Activated CD4-positive, alpha-beta memory T cell treated with anti-CD3 and anti-CD28 coated beads, Interleukin-2, amount 10 ng/mL, durations not matched to agents 7 days and 5 days (primary cell): ENCODE data around the gene SPATA31C2. TPM values are rescaled to one million over a fixed set of nuclear protein-coding genes. Genes with fewer than 3 reads are reported as not detected.
"Not testable (repeated sequence)": the region's sequence is repeated elsewhere in the genome, so short reads cannot be mapped to it uniquely, and the experiment has no call there.

ENCODE experiments used
- CTCF ChIA-PET: fragments of 350-600 bp; sonication (Branson Sonifier 250); formaldehyde crosslinking; loops from one replicate; lab custom pipeline; 2021; ENCODE audit warnings: antibody characterized with exemption, inconsistent platforms; lab: Charles Lee
- POLR2A ChIA-PET: fragments of 350-600 bp; sonication (Branson Sonifier 250); formaldehyde crosslinking; loops from one replicate; lab custom pipeline; 2021; ENCODE audit warnings: antibody characterized with exemption; lab: Charles Lee
- DNase-seq: peaks from one replicate; pipeline ENCODE4 v3.0.0-alpha.2; 2020
- H3K27ac Mint-ChIP-seq: one replicate; pipeline ENCODE4 v1.8.0; 2021; ENCODE audit warnings: mild to moderate bottlenecking, mixed read lengths
- H3K27me3 Mint-ChIP-seq: one replicate; pipeline ENCODE4 v1.8.0; 2021; ENCODE audit warnings: mixed read lengths
- H3K36me3 Mint-ChIP-seq: one replicate; pipeline ENCODE4 v1.8.0; 2021; ENCODE audit warnings: low read depth, mixed read lengths
- H3K4me1 Mint-ChIP-seq: one replicate; pipeline ENCODE4 v1.8.0; 2021; ENCODE audit warnings: mixed read lengths
- H3K4me3 Mint-ChIP-seq: one replicate; pipeline ENCODE4 v1.8.0; 2021; ENCODE audit warnings: mild to moderate bottlenecking, mixed read lengths
- H3K9me3 Mint-ChIP-seq: one replicate; pipeline ENCODE4 v1.8.0; 2021; ENCODE audit warnings: mixed read lengths
- total RNA-seq, 2 experiments: library from RNA; stranded (reverse); gene quantifications; one replicate each; pipeline ENCODE4 v1.2.3, GENCODE V29; 2021

SPATA31C2 gene
- total RNA-seq, 2 experiments from 2014 or later: not detected

DNA sequence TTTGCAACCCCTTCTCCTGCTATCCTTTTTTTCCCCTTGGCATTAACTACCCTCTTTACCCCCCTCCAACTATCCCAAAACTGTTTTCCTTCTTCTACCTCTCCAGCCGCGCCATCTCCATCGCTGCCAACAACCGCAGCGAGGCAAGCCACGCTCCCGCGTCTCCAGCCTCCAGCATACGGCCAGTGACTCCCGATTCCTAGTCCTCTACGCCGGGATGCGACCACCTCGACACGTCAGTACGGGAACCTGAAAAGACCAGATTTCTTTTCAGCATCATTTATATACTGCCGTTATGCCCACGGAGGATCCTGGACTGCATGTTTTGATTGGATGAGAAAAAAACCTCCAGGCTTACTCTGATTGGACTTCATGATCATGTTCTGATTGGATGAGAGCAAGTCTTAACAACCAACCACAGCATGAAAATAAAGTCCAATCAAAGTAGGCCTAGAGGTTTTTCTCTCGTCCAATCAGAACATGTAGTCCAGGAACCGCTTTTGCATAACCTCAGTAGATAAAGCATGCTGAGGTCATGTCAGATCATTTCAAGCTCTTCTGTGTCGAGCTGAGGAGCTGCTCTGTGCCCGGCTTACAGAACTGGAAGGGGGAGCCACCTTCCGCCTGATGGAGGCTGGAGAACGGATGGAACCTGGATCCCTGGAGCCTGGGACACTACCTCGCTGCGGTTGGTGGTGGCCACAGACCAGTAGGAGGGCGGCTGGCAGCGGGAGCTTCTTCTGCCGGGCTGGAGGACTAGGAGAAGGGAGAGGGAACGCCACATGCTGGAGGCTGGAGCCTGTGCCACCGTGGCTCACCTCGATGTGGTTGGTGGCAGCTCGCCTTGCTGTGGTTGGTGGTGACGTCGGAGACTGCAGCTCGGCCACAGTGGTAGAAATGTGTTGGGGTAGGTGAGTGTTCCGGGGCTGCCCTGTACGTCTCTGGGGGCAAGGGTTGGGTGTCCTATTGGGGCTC is 24.8 kb downstream of the SPATA31C2 start:
- H3K4me3 Mint-ChIP-seq, DNase-seq, CTCF ChIA-PET, H3K27ac Mint-ChIP-seq, H3K9me3 Mint-ChIP-seq, H3K36me3 Mint-ChIP-seq, POLR2A ChIA-PET, H3K4me1 Mint-ChIP-seq: not testable (repeated sequence)
- H3K27me3 Mint-ChIP-seq: peaks cover 11% of the 10 kb centered on the region

GRCh38 chr9:88110026-88110425 is 28.2 kb downstream of the SPATA31C2 start:
- ChIA-PET POLR2A (no interaction called here), CTCF (no interaction called here)
- Mint-ChIP-seq H3K27ac (no peak overlapping the region), H3K4me1 (peaks cover 6% of the 10 kb centered on the region), H3K9me3 (no peaks in the 10 kb centered on the region), H3K36me3 (no peaks in the 10 kb centered on the region), H3K27me3 (peaks cover 36% of the 10 kb centered on the region), H3K4me3 (no peak overlapping the region)
- DNase-seq: no peak

GRCh38 chr9:88108779-88109178 is 29.5 kb downstream of the SPATA31C2 start:
- Mint-ChIP-seq H3K27me3 (peaks cover 43% of the 10 kb centered on the region), H3K4me3 (no peak overlapping the region), H3K27ac (no peak overlapping the region), H3K9me3 (no peaks in the 10 kb centered on the region), H3K4me1 (peaks cover 6% of the 10 kb centered on the region), H3K36me3 (no peaks in the 10 kb centered on the region)
- POLR2A ChIA-PET: no interaction called here
- DNase-seq: no peak
- CTCF ChIA-PET: no interaction called here

DNA sequence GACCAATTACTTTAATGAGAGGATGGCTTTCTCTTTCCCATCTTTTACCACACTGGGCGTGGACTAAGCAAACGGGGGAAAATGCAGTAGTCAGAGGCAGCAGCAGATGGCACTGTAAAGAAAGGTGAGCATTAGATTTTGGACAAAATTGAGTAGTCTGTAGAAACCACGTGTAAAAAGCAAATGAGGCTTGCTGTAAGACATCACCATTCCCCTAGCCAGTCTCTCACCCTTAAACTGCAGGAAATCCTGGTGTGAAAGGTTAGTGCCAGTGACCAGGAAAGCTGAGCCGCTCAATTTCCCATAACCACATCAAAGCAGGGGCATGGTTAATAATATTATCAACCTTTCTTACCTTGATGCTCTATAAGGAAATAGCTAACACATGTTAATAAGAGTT is 31.8 kb downstream of the SPATA31C2 start:
- ChIA-PET CTCF (interaction anchor here (0.6 to 1.1 kb wide), 2 partner anchors 70 to 472 kb away, joined by 3 read pairs; no protein-coding TSS in a partner anchor), POLR2A (no interaction called here)
- no peak overlapping the region for H3K27ac Mint-ChIP-seq
- no peaks in the 10 kb centered on the region for H3K9me3 Mint-ChIP-seq
- H3K4me3 Mint-ChIP-seq: no peak overlapping the region
- H3K4me1 Mint-ChIP-seq: peaks cover 6% of the 10 kb centered on the region
- no peaks in the 10 kb centered on the region for H3K36me3 Mint-ChIP-seq
- H3K27me3 Mint-ChIP-seq: peaks cover 50% of the 10 kb centered on the region
- peak; percentile 24 for DNase-seq

DNA sequence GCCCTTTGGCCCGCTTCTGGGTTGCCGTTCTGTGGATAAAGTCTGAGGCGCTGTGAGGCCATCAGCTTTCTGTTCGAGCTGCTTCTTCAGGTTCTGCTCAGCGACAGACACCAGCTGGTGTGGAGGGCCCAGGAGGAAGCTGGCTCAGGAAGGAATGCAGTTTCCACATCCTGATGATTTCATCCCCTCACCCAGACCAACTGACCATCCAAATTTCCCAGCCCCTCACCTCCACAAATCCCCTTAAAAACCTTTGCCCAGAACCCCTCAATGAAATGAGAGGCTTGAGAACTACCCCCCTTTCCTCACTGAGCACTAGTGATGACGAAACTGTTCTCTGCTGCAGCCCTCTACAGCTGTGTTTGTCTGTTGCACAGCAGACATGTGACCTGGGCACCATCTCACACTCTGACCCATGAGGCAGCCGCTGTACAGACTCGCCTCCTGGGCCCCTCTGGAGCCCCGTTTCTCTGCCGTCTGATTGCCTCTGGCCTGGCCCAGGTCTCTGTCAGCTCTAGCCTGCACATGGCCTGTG is 45.4 kb downstream of the SPATA31C2 start:
- no peak for DNase-seq
- Mint-ChIP-seq H3K36me3 (no peaks in the 10 kb centered on the region), H3K4me1 (no peaks in the 10 kb centered on the region), H3K27ac (no peak overlapping the region), H3K4me3 (no peak overlapping the region), H3K9me3 (no peaks in the 10 kb centered on the region), H3K27me3 (peaks cover 1% of the 10 kb centered on the region)
- CTCF ChIA-PET: no interaction called here
- POLR2A ChIA-PET: no interaction called here

GRCh38 chr9:88090151-88090581 is 48.1 kb downstream of the SPATA31C2 start:
- ChIA-PET POLR2A (no interaction called here), CTCF (no interaction called here)
- H3K36me3 Mint-ChIP-seq: no peaks in the 10 kb centered on the region
- no peaks in the 10 kb centered on the region for H3K9me3 Mint-ChIP-seq
- H3K27ac Mint-ChIP-seq: no peak overlapping the region
- no peak for DNase-seq
- H3K27me3 Mint-ChIP-seq: peaks cover 3% of the 10 kb centered on the region
- H3K4me3 Mint-ChIP-seq: no peak overlapping the region
- no peaks in the 10 kb centered on the region for H3K4me1 Mint-ChIP-seq

- Mint-ChIP-seq H3K36me3 (no peaks in the 10 kb centered on the region), H3K9me3 (no peaks in the 10 kb centered on the region), H3K27me3 (peaks cover 3% of the 10 kb centered on the region), H3K4me1 (no peaks in the 10 kb centered on the region), H3K27ac (no peak overlapping the region), H3K4me3 (no peak overlapping the region)
- DNase-seq: no peak
- ChIA-PET POLR2A (no interaction called here), CTCF (no interaction called here)
Measured at GRCh38 chr9:88087906-88088305, 50.4 kb downstream of the SPATA31C2 start.

DNA sequence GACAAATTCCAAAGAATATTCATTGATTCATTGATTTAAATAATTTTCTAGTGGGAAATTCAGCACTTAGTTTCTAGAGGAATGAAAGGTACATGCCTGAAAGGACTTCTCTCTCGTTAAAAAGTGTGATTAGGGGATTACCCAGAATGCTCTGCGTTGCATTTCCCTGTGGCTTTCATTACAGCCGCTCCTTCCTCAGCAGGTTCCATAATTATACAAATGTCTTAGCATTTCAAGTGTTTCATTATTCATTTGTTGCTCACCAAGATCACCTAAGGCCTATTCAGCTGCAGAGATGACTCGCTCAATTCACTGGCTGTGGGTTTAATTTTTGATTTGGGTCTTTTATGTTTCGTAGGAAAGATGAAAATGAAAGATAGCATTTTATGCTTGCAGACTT is 52.8 kb downstream of the SPATA31C2 start:
- POLR2A ChIA-PET: no interaction called here
- Mint-ChIP-seq H3K36me3 (no peaks in the 10 kb centered on the region), H3K9me3 (no peaks in the 10 kb centered on the region), H3K27ac (no peak overlapping the region), H3K4me3 (no peak overlapping the region), H3K4me1 (no peaks in the 10 kb centered on the region), H3K27me3 (peaks cover 3% of the 10 kb centered on the region)
- no peak for DNase-seq
- CTCF ChIA-PET: interaction anchor here (1.0 kb wide), 1 partner anchor 9 kb away, joined by 3 read pairs; no protein-coding TSS in a partner anchor

GRCh38 chr9:88084357-88085183 is 53.7 kb downstream of the SPATA31C2 start:
- ChIA-PET CTCF (no interaction called here), POLR2A (no interaction called here)
- H3K27ac Mint-ChIP-seq: no peak overlapping the region
- H3K4me3 Mint-ChIP-seq: no peak overlapping the region
- no peaks in the 10 kb centered on the region for H3K9me3 Mint-ChIP-seq
- H3K27me3 Mint-ChIP-seq: peaks cover 5% of the 10 kb centered on the region
- no peaks in the 10 kb centered on the region for H3K36me3 Mint-ChIP-seq
- no peak for DNase-seq
- H3K4me1 Mint-ChIP-seq: no peaks in the 10 kb centered on the region

Other genes starting within 250 kb of the SPATA31C2 start
- not detected for gene SPATA31C1, start 220.5 kb downstream of the SPATA31C2 start, total RNA-seq
- 1 to 10 TPM; 1.0 to 1.1 TPM for gene CDK20, start 163.9 kb downstream of the SPATA31C2 start, total RNA-seq
- 10 to 100 TPM; 38.4 to 42.2 TPM for gene SPIN1, start 250.0 kb upstream of the SPATA31C2 start, total RNA-seq